Suprapubic skin (tissue), 4 donors: ENCODE measurements around the gene ELMO1. TPM values are rescaled to one million over a fixed set of nuclear protein-coding genes. Genes with fewer than 3 reads are reported as not detected.

Experiments used
- DNase-seq, 2 donors: peaks; one replicate each; pipeline ENCODE4 v3.0.0-alpha.2; 2019; ENCODE audit warnings: low spot score in 2 of 2
- H3K27ac ChIP-seq: fragments of 200-600 bp; sonication (generic); one replicate; pipeline ENCODE4 v1.5.1; 2019
- H3K27me3 ChIP-seq: fragments of 200-600 bp; sonication (generic); one replicate; pipeline ENCODE4 v1.5.1; 2019
- H3K36me3 ChIP-seq: fragments of 200-600 bp; sonication (generic); one replicate; pipeline ENCODE4 v1.5.1; 2019
- H3K4me1 ChIP-seq: fragments of 200-600 bp; sonication (generic); one replicate; pipeline ENCODE4 v1.5.1; 2019
- H3K4me3 ChIP-seq: fragments of 200-600 bp; sonication (generic); one replicate; pipeline ENCODE4 v1.5.1; 2019; ENCODE audit warnings: mild to moderate bottlenecking
- H3K9me3 ChIP-seq: fragments of 200-600 bp; sonication (generic); one replicate; pipeline ENCODE4 v1.5.1; 2019
- EP300 ChIP-seq: sonication (generic); formaldehyde crosslinking; IDR thresholded peaks from one replicate; pipeline ENCODE4 v1.6.1; 2017; ENCODE audit warnings: antibody characterized with exemption
- POLR2A ChIP-seq, 2 donors: fragments of 450-650 bp; IDR thresholded peaks; one replicate each; pipeline ENCODE4 v1.6.1; 2017; ENCODE audit warnings: antibody characterized with exemption in 2 of 2, mild to moderate bottlenecking in 2 of 2, moderate library complexity in 2 of 2
- POLR2AphosphoS5 ChIP-seq, 3 donors: sonication (generic); formaldehyde crosslinking; IDR thresholded peaks; one replicate each; pipeline ENCODE4 v1.6.1; 2017; ENCODE audit warnings: antibody characterized with exemption in 3 of 3
- WGBS: methylation state at CpG from one replicate; pipeline ENCODE4 v1.1.5; 2018; 5-methylcytosine and 5-hydroxymethylcytosine counted together
- total RNA-seq, 4 donors: library from RNA; depleted of rRNA; stranded (reverse); fragments of >200 nt; gene quantifications; one replicate each; pipeline ENCODE4 v1.1.0, GENCODE V29; 2016
- TF ChIP-seq, protein P1 (sequence below), 2 donors: fragments of 200-600 bp in 1 of 2; fragments of 450-650 bp in 1 of 2; sonication (generic) in 1 of 2; IDR thresholded peaks; one replicate each; pipeline ENCODE4 v1.5.1; 2016 to 2019; ENCODE audit warnings: antibody characterized with exemption in 2 of 2, mild to moderate bottlenecking in 1 of 2, moderate library complexity in 1 of 2

Gene ELMO1
- total RNA-seq, 4 donors from 2014 or later = 9.8 to 49.6 (median 22.2) TPM

DNA sequence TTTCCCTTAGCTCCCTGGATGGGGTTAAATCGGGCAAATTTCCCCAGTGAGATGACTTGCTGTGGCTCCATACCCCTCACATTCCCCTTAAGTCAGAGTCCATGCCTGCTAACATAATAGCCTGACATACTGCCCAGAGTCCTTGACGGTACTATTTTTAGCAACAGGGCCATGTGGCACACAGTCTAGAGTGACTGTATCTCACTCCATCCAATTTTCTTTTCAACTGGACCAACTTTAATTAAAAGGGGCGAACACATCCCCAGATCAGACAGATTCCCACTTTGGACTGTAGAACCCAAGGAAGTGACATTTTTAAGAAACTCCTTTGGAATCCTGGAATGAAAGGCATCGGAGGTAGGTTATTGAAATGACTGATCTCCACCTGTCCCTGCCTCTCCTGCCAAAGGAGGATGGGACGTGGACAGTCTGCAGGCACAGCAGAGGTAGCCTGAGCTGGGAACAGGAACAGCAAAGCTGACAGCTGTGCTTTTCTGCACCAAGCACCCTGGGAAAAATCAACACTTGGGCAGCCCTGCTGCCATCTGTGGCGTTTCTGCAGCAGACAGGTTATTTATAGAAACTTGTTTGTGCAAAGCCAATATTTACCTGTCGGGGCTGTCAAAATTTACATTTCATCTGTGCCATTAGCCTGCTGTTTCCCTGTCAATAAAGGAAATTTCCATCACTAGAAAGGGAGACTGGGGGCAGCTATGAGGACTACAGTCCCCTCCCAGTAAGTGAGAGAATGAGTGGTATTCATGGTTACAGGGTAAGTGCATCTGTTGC lies 502.9 kb downstream of the ELMO1 start:
- Histone ChIP-seq H3K27me3 (no peaks in the 10 kb centered on the region), H3K4me1 (no peaks in the 10 kb centered on the region), H3K27ac (no peak overlapping the region), H3K9me3 (no peaks in the 10 kb centered on the region), H3K4me3 (no peak overlapping the region), H3K36me3 (no peaks in the 10 kb centered on the region)
- WGBS = 77% methylated on average over 7 of the region's 7 CpGs
- TF ChIP-seq POLR2A (IDR thresholded peaks at IDR 0.05) (no peak), EP300 (no peak)
- TF ChIP-seq, protein P1, sequence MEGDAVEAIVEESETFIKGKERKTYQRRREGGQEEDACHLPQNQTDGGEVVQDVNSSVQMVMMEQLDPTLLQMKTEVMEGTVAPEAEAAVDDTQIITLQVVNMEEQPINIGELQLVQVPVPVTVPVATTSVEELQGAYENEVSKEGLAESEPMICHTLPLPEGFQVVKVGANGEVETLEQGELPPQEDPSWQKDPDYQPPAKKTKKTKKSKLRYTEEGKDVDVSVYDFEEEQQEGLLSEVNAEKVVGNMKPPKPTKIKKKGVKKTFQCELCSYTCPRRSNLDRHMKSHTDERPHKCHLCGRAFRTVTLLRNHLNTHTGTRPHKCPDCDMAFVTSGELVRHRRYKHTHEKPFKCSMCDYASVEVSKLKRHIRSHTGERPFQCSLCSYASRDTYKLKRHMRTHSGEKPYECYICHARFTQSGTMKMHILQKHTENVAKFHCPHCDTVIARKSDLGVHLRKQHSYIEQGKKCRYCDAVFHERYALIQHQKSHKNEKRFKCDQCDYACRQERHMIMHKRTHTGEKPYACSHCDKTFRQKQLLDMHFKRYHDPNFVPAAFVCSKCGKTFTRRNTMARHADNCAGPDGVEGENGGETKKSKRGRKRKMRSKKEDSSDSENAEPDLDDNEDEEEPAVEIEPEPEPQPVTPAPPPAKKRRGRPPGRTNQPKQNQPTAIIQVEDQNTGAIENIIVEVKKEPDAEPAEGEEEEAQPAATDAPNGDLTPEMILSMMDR (IDR thresholded peaks at IDR 0.05) = no peak
- DNase-seq = no peak

DNA sequence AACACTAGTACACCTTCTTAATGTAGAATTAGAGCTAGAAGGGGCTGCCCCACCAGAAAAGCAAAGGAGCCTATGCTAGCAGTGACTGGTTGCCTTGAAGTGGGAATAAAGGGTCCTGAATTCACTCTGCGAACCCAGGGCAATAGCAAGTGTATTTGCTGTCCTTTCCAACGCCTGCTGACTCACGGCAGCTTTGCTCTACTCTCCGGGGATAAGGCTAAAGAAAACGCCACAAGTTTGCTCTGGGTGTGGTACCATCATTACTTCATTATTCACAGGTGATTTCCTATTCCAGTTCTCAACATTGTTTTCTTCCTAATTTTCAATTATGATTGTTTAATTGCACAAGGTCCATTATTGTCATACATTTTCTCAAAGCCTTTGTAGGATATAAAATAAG lies 503.8 kb downstream of the ELMO1 start:
- no peak for DNase-seq
- 82% methylated on average over 5 of the region's 5 CpGs for WGBS
- peaks cover 1% of the 10 kb centered on the region for H3K9me3 ChIP-seq
- TF ChIP-seq, protein P1 (IDR thresholded peaks at IDR 0.05) = no peak
- TF ChIP-seq POLR2A (IDR thresholded peaks at IDR 0.05) (no peak), EP300 (no peak), POLR2AphosphoS5 (IDR thresholded peaks at IDR 0.05) (no peak)
- H3K4me1 ChIP-seq = no peaks in the 10 kb centered on the region
- no peaks in the 10 kb centered on the region for H3K27me3 ChIP-seq
- H3K4me3 ChIP-seq = no peak overlapping the region
- no peak overlapping the region for H3K27ac ChIP-seq
- no peaks in the 10 kb centered on the region for H3K36me3 ChIP-seq

- TF ChIP-seq POLR2AphosphoS5 (IDR thresholded peaks at IDR 0.05) (no peak), EP300 (no peak), POLR2A (IDR thresholded peaks at IDR 0.05) (no peak)
- TF ChIP-seq, protein P1 (IDR thresholded peaks at IDR 0.05) = no peak
- no peaks in the 10 kb centered on the region for H3K36me3 ChIP-seq
- H3K27ac ChIP-seq = no peak overlapping the region
- H3K4me1 ChIP-seq = no peaks in the 10 kb centered on the region
- WGBS = 72% methylated on average over 8 of the region's 8 CpGs
- H3K27me3 ChIP-seq = no peaks in the 10 kb centered on the region
- no peak overlapping the region for H3K4me3 ChIP-seq
- H3K9me3 ChIP-seq = peaks cover 8% of the 10 kb centered on the region
- DNase-seq = no peak
Observed at GRCh38 chr7:36943591-36944435, 504.9 kb downstream of the ELMO1 start.

GRCh38 chr7:36942955-36943354 lies 505.7 kb downstream of the ELMO1 start:
- Histone ChIP-seq H3K36me3 (no peaks in the 10 kb centered on the region), H3K4me3 (no peak overlapping the region), H3K9me3 (peaks cover 17% of the 10 kb centered on the region), H3K27ac (no peak overlapping the region), H3K27me3 (no peaks in the 10 kb centered on the region), H3K4me1 (no peaks in the 10 kb centered on the region)
- WGBS = 91% methylated on average over 9 of the region's 9 CpGs
- no peak for DNase-seq
- TF ChIP-seq POLR2A (IDR thresholded peaks at IDR 0.05) = no peak
- no peak for TF ChIP-seq EP300
- TF ChIP-seq, protein P1 (IDR thresholded peaks at IDR 0.05) = no peak
- no peak for TF ChIP-seq POLR2AphosphoS5 (IDR thresholded peaks at IDR 0.05)

DNA sequence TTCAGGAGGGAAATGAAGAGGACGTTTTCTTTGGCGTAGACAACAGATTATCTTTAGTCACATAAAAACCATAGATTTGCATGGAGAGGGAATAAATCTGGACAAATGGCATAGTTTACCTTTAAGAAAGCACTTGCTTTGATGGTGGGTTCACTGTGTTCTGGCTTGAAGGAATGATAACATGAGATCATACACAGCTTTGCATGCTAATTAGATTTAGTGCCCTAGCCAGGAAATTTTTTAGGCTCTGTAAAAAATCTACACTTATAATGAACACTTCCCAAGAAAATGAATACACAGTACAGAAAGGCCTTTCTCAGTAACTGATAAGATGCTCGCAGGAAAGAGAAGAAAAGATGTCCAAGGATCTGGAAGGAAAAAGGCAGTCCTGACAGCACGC lies 506.1 kb downstream of the ELMO1 start:
- no peak overlapping the region for H3K4me3 ChIP-seq
- no peaks in the 10 kb centered on the region for H3K36me3 ChIP-seq
- H3K27ac ChIP-seq = no peak overlapping the region
- TF ChIP-seq POLR2AphosphoS5 (IDR thresholded peaks at IDR 0.05) = no peak
- no peak for TF ChIP-seq EP300
- no peak for TF ChIP-seq POLR2A (IDR thresholded peaks at IDR 0.05)
- TF ChIP-seq, protein P1 (IDR thresholded peaks at IDR 0.05) = no peak
- H3K27me3 ChIP-seq = no peaks in the 10 kb centered on the region
- no peaks in the 10 kb centered on the region for H3K4me1 ChIP-seq
- WGBS = 83% methylated on average over 4 of the region's 4 CpGs
- no peak for DNase-seq
- H3K9me3 ChIP-seq = peaks cover 21% of the 10 kb centered on the region
